ENCODE measurements around the gene SLC25A20.

DNA sequence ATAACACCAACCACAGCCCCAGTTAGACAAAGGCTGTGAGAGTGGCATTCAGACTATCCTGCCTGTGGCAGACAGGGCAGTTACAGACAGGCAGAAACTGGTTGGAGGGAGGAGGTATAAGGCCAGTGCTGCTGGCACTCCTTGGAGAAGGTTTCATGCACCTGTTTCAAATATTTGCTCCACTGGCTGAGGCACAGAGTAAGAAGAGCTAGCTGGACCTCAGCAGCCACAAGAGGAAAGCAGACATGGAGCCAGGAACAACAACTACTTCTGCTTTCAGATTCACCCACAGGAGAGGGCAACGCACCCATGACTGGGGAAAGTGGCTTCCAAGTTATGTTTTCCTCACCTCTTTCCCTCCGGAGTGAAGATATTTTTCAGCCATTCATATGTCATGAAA lies 39.5 kb downstream of the SLC25A20 start:
- TF ChIP-seq POLR2A (IDR thresholded peaks at IDR 0.05) = no peak
- TF ChIP-seq, protein P1, sequence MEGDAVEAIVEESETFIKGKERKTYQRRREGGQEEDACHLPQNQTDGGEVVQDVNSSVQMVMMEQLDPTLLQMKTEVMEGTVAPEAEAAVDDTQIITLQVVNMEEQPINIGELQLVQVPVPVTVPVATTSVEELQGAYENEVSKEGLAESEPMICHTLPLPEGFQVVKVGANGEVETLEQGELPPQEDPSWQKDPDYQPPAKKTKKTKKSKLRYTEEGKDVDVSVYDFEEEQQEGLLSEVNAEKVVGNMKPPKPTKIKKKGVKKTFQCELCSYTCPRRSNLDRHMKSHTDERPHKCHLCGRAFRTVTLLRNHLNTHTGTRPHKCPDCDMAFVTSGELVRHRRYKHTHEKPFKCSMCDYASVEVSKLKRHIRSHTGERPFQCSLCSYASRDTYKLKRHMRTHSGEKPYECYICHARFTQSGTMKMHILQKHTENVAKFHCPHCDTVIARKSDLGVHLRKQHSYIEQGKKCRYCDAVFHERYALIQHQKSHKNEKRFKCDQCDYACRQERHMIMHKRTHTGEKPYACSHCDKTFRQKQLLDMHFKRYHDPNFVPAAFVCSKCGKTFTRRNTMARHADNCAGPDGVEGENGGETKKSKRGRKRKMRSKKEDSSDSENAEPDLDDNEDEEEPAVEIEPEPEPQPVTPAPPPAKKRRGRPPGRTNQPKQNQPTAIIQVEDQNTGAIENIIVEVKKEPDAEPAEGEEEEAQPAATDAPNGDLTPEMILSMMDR (IDR thresholded peaks at IDR 0.05) = no peak
